Adipocyte (in vitro differentiated cells): ENCODE results near the gene MICU1.
"Not testable (repeated sequence)": the region's sequence is repeated elsewhere in the genome, so short reads cannot be mapped to it uniquely, and the experiment has no call there.

Experiments
- DNase-seq: peaks from one replicate; pipeline ENCODE4 v3.0.0-alpha.2; 2015; ENCODE audit warnings: low read depth
- H3K27me3 ChIP-seq: replicated peaks from 2 replicates; pipeline ENCODE4 v1.7.0; 2013; ENCODE audit warnings: mild to moderate bottlenecking, low read length, moderate library complexity; ENCODE audit not compliant: control insufficient read depth, insufficient read depth
- H3K36me3 ChIP-seq: 2 replicates; pipeline ENCODE4 v1.7.0; 2013; ENCODE audit warnings: low read length, mild to moderate bottlenecking, moderate library complexity; ENCODE audit not compliant: control insufficient read depth, insufficient read depth, severe bottlenecking
- H3K4me1 ChIP-seq: 2 replicates; pipeline ENCODE4 v1.7.0; 2013; ENCODE audit warnings: mild to moderate bottlenecking, low read length, moderate library complexity; ENCODE audit not compliant: control insufficient read depth, insufficient read depth
- H3K4me3 ChIP-seq: 2 replicates; pipeline ENCODE4 v1.7.0; 2013; ENCODE audit warnings: mild to moderate bottlenecking, low read length, moderate library complexity
- H3K9ac ChIP-seq: 2 replicates; pipeline ENCODE4 v1.7.0; 2013; ENCODE audit warnings: mild to moderate bottlenecking, low read length, moderate library complexity
- H3K9me3 ChIP-seq: 2 replicates; pipeline ENCODE4 v1.7.0; 2013; ENCODE audit warnings: mild to moderate bottlenecking, low read length, moderate library complexity; ENCODE audit not compliant: control insufficient read depth

MICU1 gene

GRCh38 chr10:72654720-72655119 lies 28.8 kb upstream of the MICU1 start:
- Histone ChIP-seq H3K4me1 (no peaks in the 10 kb centered on the region), H3K9me3 (no peaks in the 10 kb centered on the region), H3K4me3 (no peak overlapping the region), H3K36me3 (no peaks in the 10 kb centered on the region), H3K9ac (no peak overlapping the region), H3K27me3 (no peaks in the 10 kb centered on the region)
- no peak for DNase-seq

- Histone ChIP-seq H3K4me3 (no peak overlapping the region), H3K9ac (no peak overlapping the region), H3K36me3 (no peaks in the 10 kb centered on the region), H3K9me3 (no peaks in the 10 kb centered on the region), H3K4me1 (no peaks in the 10 kb centered on the region), H3K27me3 (no peaks in the 10 kb centered on the region)
- DNase-seq = no peak
Measured at GRCh38 chr10:72653383-72654096, 27.7 kb upstream of the MICU1 start.

DNA sequence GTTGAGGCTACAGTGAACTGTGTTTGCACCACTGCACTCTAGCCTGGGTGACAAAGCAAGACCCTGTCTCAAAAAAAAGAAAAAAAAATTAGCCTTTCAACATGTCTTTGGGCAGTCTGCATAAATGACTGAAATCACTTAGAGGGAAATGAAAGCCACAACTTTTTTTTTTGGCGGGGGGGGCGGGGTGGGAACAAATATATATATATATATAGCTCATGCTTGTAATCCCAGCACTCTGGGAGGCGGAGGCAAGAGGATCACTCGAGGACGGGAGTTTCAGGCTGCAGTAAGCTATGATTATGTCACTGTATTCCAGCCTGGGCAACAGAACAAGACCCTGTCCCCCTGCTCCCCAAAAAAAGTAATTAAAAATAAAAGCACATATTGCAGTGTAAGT lies 23.4 kb upstream of the MICU1 start:
- no peaks in the 10 kb centered on the region for H3K4me1 ChIP-seq
- no peaks in the 10 kb centered on the region for H3K9me3 ChIP-seq
- H3K9ac ChIP-seq = no peak overlapping the region
- H3K4me3 ChIP-seq = no peak overlapping the region
- no peaks in the 10 kb centered on the region for H3K36me3 ChIP-seq
- no peaks in the 10 kb centered on the region for H3K27me3 ChIP-seq
- DNase-seq = no peak

- Histone ChIP-seq H3K27me3 (no peaks in the 10 kb centered on the region), H3K4me3 (no peak overlapping the region)
Measured at GRCh38 chr10:72648301-72648700, 22.4 kb upstream of the MICU1 start.

DNA sequence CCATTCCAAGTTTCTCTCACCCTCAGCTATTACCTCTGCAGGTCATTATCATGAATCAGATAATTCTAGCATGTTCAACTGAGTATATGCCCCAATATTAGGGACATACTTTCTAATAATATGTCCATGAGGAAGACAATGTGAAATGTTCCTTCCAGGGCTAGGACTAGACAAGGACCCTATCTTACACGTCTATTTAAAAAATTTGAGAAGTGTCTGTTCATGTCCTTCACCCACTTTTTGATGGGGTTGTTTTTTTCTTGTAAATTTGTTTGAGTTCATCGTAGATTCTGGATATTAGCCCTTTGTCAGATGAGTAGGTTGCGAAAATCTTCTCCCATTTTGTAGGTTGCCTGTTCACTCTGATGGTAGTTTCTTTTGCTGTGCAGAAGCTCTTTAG lies 21.1 kb upstream of the MICU1 start:
- not testable (repeated sequence) for H3K9me3 ChIP-seq, DNase-seq, H3K4me1 ChIP-seq, H3K36me3 ChIP-seq, H3K9ac ChIP-seq, H3K27me3 ChIP-seq, H3K4me3 ChIP-seq

More at GRCh38 chr10:72648301-72648700, 22.4 kb upstream of the MICU1 start:
- Histone ChIP-seq H3K9ac (no peak overlapping the region), H3K4me1 (no peaks in the 10 kb centered on the region), H3K36me3 (no peaks in the 10 kb centered on the region), H3K9me3 (no peaks in the 10 kb centered on the region)
- DNase-seq = no peak

DNA sequence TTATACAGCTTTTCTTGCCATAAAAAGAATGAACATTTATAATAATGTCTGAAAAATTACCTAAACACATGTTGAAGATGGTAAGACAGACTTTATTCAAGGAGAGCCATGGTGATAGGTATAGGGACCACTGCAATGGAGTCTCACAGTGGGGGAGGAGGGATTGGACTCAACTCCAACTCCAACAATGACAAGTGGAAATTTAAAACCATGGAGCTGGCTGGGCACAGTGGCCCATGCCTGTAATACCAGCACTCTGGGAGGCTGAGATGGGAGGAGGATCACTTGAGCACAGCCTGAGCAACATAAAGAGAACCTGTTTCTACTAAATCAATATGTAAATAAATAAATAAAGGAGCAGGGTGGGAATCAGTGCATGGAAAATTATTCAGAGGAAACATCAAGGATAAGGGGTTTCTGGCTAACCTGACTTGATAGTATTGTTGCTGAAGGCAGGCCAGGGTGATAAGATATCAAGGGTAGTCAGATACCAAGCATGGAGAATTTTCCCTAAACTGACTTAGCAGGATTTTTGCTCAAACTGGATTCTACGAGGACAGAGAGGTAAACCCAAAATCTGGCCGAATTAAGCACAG lies 19.5 kb upstream of the MICU1 start:
- no peak overlapping the region for H3K9ac ChIP-seq
- no peaks in the 10 kb centered on the region for H3K9me3 ChIP-seq
- no peak overlapping the region for H3K4me3 ChIP-seq
- no peaks in the 10 kb centered on the region for H3K27me3 ChIP-seq
- no peak for DNase-seq
- no peaks in the 10 kb centered on the region for H3K4me1 ChIP-seq
- no peaks in the 10 kb centered on the region for H3K36me3 ChIP-seq

- H3K36me3 ChIP-seq = no peaks in the 10 kb centered on the region
- no peak for DNase-seq
Measured at GRCh38 chr10:72642318-72642717, 16.4 kb upstream of the MICU1 start.

GRCh38 chr10:72639441-72639873 lies 13.6 kb upstream of the MICU1 start:
- Histone ChIP-seq H3K9me3 (no peaks in the 10 kb centered on the region), H3K4me3 (no peak overlapping the region), H3K36me3 (no peaks in the 10 kb centered on the region), H3K9ac (no peak overlapping the region), H3K4me1 (peaks cover 7% of the 10 kb centered on the region), H3K27me3 (no peaks in the 10 kb centered on the region)
- no peak for DNase-seq

More at GRCh38 chr10:72642318-72642717, 16.4 kb upstream of the MICU1 start:
- H3K27me3 ChIP-seq = no peaks in the 10 kb centered on the region
- no peaks in the 10 kb centered on the region for H3K9me3 ChIP-seq
- H3K4me1 ChIP-seq = peaks cover 3% of the 10 kb centered on the region
- no peak overlapping the region for H3K4me3 ChIP-seq
- H3K9ac ChIP-seq = no peak overlapping the region

GRCh38 chr10:72638586-72639440 lies 12.9 kb upstream of the MICU1 start:
- Histone ChIP-seq H3K9ac (no peak overlapping the region), H3K4me3 (no peak overlapping the region), H3K27me3 (no peaks in the 10 kb centered on the region), H3K9me3 (no peaks in the 10 kb centered on the region), H3K36me3 (no peaks in the 10 kb centered on the region), H3K4me1 (peaks cover 7% of the 10 kb centered on the region)
- no peak for DNase-seq

GRCh38 chr10:72637398-72637857 lies 11.5 kb upstream of the MICU1 start:
- peaks cover 7% of the 10 kb centered on the region for H3K4me1 ChIP-seq
- peak overlapping the region; percentile 52 for H3K4me3 ChIP-seq
- H3K36me3 ChIP-seq = no peaks in the 10 kb centered on the region
- no peaks in the 10 kb centered on the region for H3K9me3 ChIP-seq
- DNase-seq = peak; percentile 7
- H3K27me3 ChIP-seq = no peaks in the 10 kb centered on the region
- peak overlapping the region; percentile 66 for H3K9ac ChIP-seq

GRCh38 chr10:72630144-72630543 lies 4.3 kb upstream of the MICU1 start:
- Histone ChIP-seq H3K9me3 (no peaks in the 10 kb centered on the region), H3K36me3 (no peaks in the 10 kb centered on the region), H3K27me3 (no peaks in the 10 kb centered on the region), H3K4me1 (no peaks in the 10 kb centered on the region), H3K9ac (no peak overlapping the region), H3K4me3 (no peak overlapping the region)
- DNase-seq = no peak
